ENCODE results near the gene TRIM47. TPM values are rescaled to one million over a fixed set of nuclear protein-coding genes. Genes with fewer than 3 reads are reported as not detected.

The TRIM47 gene
- total RNA-seq, 1 experiment from 2014 or later = 6.9 TPM

GRCh38 chr17:75856062-75856756 is 22.2 kb downstream of the TRIM47 start:
- H3K4me1 ChIP-seq (ENCODE audit: insufficient read depth, low read length) = peaks cover 5% of the 10 kb centered on the region
- H2BK120ac ChIP-seq (ENCODE audit: low read depth, low read length, poor library complexity, severe bottlenecking) = no peak overlapping the region
- no peaks in the 10 kb centered on the region for H3K27me3 ChIP-seq (ENCODE audit: insufficient read depth, low read length)
- H3K56ac ChIP-seq (ENCODE audit: insufficient read length, low read depth, low read length) = no peak overlapping the region
- H3K4me2 ChIP-seq (ENCODE audit: insufficient read depth, insufficient read length, low read length) = peak overlapping the region; percentile 78
- no peak overlapping the region for H3K27ac ChIP-seq (ENCODE audit: insufficient read length, low read depth, low read length)
- no peak overlapping the region for H4K91ac ChIP-seq (ENCODE audit: insufficient read length, low read depth, low read length)
- H3K18ac ChIP-seq (ENCODE audit: insufficient read length, low read depth, low read length) = no peak overlapping the region
- no peak overlapping the region for H3T11ph ChIP-seq (ENCODE audit: low read length)
- H3K4me1 Mint-ChIP-seq = peaks cover 7 to 13% of the 10 kb centered on the region in 2 experiments
- H2BK20ac ChIP-seq (ENCODE audit: low read depth, low read length, poor library complexity, severe bottlenecking) = no peak overlapping the region
- peaks cover 2% of the 10 kb centered on the region for H3K23me2 ChIP-seq (ENCODE audit: insufficient read length, low read depth, low read length, poor library complexity, severe bottlenecking)
- no peak; the same call in 2 of the 3 replicates for TF ChIP-seq CTCF (conservative IDR thresholded peaks at IDR 0.05)
- H2BK5ac ChIP-seq (ENCODE audit: insufficient read length, low read length) = no peak overlapping the region
- H3K23ac ChIP-seq (ENCODE audit: insufficient read length, low read depth, low read length) = no peak overlapping the region
- peak overlapping the region; percentile 76 to 94 (median 87); a peak in 5 of 7 replicates for H3K27ac Mint-ChIP-seq
- WGBS (ENCODE audit: extremely low coverage, insufficient read length, low lambda C conversion rate) = no CpG with 5 or more reads among the region's 24 CpGs
- H3K9ac ChIP-seq (ENCODE audit: extremely low read depth, insufficient read length, low read length) = peak overlapping the region; percentile 60
- peaks cover 4% of the 10 kb centered on the region for H3K79me1 ChIP-seq (ENCODE audit: insufficient read depth, low read depth, low read length, poor library complexity, severe bottlenecking)
- no peak for DNase-seq
- H3K9me3 Mint-ChIP-seq = no peaks in the 10 kb centered on the region
- H3K36me3 Mint-ChIP-seq (ENCODE audit: insufficient read depth in 1 of 3, low read depth in 3 of 3) = peaks cover 2 to 7% (median 5%) of the 10 kb centered on the region in 3 experiments; a peak in 5 of 7 replicates
- peak overlapping the region; percentile 62; the same call in 1 of the 2 replicates for H3K14ac ChIP-seq (ENCODE audit: insufficient read depth, low read length)
- H3K79me2 ChIP-seq (ENCODE audit: insufficient read depth, low read length) = peaks cover 5% of the 10 kb centered on the region; the same call in 1 of the 2 replicates
- H3K4me3 Mint-ChIP-seq = no peak overlapping the region; a peak in 1 of 5 replicates
- no peak overlapping the region for H2AK5ac ChIP-seq (ENCODE audit: insufficient read length, low read length)
- H2AFZ ChIP-seq (ENCODE audit: low read length) = no peak overlapping the region
- H3K9me3 ChIP-seq (ENCODE audit: control insufficient read depth, low read depth, low read length) = no peaks in the 10 kb centered on the region
- no peak overlapping the region for H2BK15ac ChIP-seq (ENCODE audit: low read depth, low read length)
- no peak overlapping the region for H2BK12ac ChIP-seq (ENCODE audit: insufficient read length, low read depth, low read length)
- H4K8ac ChIP-seq (replicated peaks; ENCODE audit: insufficient read length, low read depth, low read length) = no peak overlapping the region
- no peak overlapping the region for H3K4ac ChIP-seq (ENCODE audit: low read depth, low read length)
- no peaks in the 10 kb centered on the region for H4K20me1 ChIP-seq (ENCODE audit: control insufficient read depth, insufficient read depth, insufficient read length)
- no peak overlapping the region for H4K5ac ChIP-seq (ENCODE audit: insufficient read length, low read depth, low read length)
- no peaks in the 10 kb centered on the region for H3K27me3 Mint-ChIP-seq (ENCODE audit: low read depth)

Measured in H9 (cell line).